HG02623 (cell line): ENCODE measurements around the gene EXOSC3.

Source experiments
- ATAC-seq: cut with Tn5 transposase; IDR thresholded peaks from one replicate; pipeline ENCODE4 v1.9.1; 2021; ENCODE audit warnings: moderate library complexity; ENCODE audit not compliant: unreplicated experiment

Gene EXOSC3

DNA sequence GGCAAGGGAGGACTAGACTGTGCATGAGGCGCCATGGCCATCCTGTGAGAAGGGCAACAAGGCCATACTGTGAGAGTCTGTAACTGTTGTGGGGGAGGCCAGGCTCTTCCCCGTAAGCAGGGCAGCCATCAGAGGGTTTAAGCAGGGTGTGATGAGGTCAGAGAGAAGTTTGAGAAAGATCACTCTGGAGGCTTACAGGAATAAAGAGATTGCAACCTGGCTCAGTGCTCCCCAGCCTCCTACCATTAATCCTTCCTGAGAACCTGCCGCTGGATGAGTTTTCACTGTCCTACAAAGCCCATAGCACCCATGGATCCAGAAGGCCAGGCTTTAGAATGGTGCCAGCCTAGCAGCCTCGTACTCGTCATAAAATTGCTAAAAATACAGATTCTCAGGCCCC, 45.6 kb downstream of the EXOSC3 start:
- no peak for ATAC-seq

DNA sequence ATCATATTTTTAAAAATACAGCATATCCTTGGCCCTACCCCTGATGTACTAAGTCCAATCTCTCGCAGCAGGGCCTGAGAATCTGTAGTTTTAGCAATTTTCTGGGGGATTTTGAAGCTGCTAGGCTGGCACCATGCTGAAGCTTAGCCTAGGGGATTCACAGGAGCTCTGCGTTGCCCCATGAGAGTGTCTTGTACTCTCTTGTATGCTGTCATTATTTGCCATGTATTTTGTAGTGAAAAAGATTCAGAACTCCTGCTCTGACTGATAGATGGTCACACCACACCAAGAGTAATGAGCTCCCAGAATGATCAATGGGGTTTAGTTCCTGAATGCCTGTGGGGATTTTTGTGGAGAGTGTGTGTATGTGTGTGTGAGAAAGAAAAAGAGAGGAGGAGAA, 51.9 kb downstream of the EXOSC3 start:
- no peak for ATAC-seq

DNA sequence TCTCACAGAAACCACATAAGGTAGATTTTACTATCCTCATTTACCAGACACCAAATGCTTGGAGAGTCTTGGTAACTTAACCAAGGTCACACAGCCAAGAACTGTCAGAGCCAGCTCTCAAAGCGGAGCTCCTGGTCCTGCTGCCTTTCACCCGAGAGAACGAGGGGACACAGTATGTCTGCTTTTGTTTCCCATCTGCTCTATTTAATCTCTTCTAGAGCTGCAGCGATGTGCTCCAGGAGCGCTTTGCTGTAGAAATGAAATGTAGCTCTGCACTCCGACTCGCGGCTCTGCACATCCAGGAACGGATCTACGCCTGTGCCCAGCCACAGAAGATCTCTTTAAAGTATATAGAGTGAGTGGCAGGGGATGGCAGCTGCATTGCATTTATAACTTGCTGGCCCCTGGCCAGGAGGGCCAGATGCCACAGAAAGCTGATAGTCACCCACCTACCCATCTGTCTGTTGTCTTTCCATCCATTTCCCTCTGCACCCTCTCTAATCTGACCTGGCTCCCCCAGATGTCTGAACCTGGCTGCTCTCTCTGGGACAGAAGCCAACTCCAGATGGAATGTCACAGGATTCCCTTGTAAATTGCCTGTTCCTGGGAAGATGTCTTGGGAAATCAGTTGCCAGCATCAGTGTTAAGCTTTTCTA, 52.6 kb downstream of the EXOSC3 start:
- no peak for ATAC-seq

DNA sequence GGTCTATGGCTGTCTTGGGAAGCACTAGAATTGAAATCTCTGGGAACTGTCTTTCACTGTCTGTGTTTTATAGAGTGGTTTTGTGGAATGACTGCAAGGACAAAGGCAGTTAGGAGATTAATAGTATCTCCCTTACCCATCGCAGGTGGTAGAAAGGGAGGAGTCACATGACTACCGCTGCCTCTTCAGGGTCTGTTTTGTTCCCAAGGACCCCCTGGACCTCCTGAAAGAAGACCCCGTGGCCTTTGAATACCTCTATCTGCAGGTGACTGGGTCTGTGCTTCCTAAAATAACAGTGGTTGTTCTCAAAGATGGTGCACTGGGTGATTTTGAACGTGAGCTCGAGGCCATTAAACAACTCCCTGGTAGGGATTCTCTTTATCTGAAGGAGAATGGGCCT, 54.0 kb downstream of the EXOSC3 start:
- no peak for ATAC-seq

DNA sequence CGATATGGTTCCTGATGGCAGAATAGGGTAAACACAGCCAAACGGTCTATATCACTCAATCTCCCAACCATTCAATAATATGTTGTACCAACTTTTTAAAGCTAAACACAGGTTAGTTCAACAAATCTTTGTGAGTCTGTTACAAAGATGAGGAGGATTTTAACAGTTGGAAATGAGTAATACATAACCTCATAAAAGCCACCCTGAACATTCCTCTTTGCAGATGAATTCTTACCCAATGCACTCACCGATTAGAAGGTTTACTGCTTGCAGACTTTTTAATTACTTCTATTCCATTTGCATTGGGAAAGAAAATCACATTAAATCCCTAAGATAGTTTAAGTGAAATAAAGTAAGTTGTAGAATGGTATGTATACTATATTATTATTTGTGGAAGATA, 54.6 kb downstream of the EXOSC3 start:
- ATAC-seq, result no peak
